Liver (tissue), 3 donors: ENCODE results near the gene MINK1.

Source experiments
- ATF3 ChIP-seq: IDR thresholded peaks from 2 replicates; pipeline ENCODE4 v1.6.1; 2016; ENCODE audit warnings: antibody characterized with exemption
- EGR1 ChIP-seq, 2 donors: IDR thresholded peaks; 2 replicates each; pipeline ENCODE4 v1.6.1; 2016 to 2018; ENCODE audit warnings: antibody characterized with exemption in 2 of 2, low read depth in 2 of 2
- FOXA1 ChIP-seq: IDR thresholded peaks from 2 replicates; pipeline ENCODE4 v1.6.1; 2016; ENCODE audit warnings: antibody characterized with exemption
- GABPA ChIP-seq, 2 donors: IDR thresholded peaks in 1 of 2; conservative IDR thresholded peaks in 1 of 2; 2 replicates each; pipeline ENCODE4 v1.6.1; 2016; ENCODE audit warnings: antibody characterized with exemption in 2 of 2, mild to moderate bottlenecking in 1 of 2, moderate library complexity in 1 of 2
- MAX ChIP-seq: IDR thresholded peaks from 2 replicates; pipeline ENCODE4 v1.6.1; 2016; ENCODE audit warnings: antibody characterized with exemption
- RAD21 ChIP-seq, 2 donors: IDR thresholded peaks; 2 replicates each; pipeline ENCODE4 v1.6.1; 2016; ENCODE audit warnings: antibody characterized with exemption in 2 of 2, mild to moderate bottlenecking in 2 of 2
- RXRA ChIP-seq, 2 donors: IDR thresholded peaks; 2 replicates each; pipeline ENCODE4 v1.6.1; 2017 to 2018; ENCODE audit warnings: antibody characterized with exemption in 2 of 2, mild to moderate bottlenecking in 1 of 2
- SP1 ChIP-seq: IDR thresholded peaks from 2 replicates; pipeline ENCODE4 v1.6.1; 2018; ENCODE audit warnings: antibody characterized with exemption, mild to moderate bottlenecking
- TAF1 ChIP-seq: conservative IDR thresholded peaks from 2 replicates; pipeline ENCODE4 v1.6.1; 2016; ENCODE audit warnings: antibody characterized with exemption, mild to moderate bottlenecking
- YY1 ChIP-seq: IDR thresholded peaks from 2 replicates; pipeline ENCODE4 v1.6.1; 2016; ENCODE audit warnings: antibody characterized with exemption, mild to moderate bottlenecking
- TF ChIP-seq, protein P1 (sequence below): fragments of 150-350 bp; IDR thresholded peaks from 2 replicates; pipeline ENCODE4 v1.5.1; 2017; ENCODE audit warnings: improper control_type of control experiment, low read depth, low read length; ENCODE audit not compliant: missing input control
- TF ChIP-seq, protein P2 (sequence below): IDR thresholded peaks from 2 replicates; pipeline ENCODE4 v1.6.1; 2016; ENCODE audit warnings: antibody characterized with exemption, mild to moderate bottlenecking
- TF ChIP-seq, protein P3 (sequence below): IDR thresholded peaks from 2 replicates; pipeline ENCODE4 v1.6.1; 2016; ENCODE audit warnings: antibody characterized with exemption
- donor health status: healthy.
- donor health status: healthy.

DNA sequence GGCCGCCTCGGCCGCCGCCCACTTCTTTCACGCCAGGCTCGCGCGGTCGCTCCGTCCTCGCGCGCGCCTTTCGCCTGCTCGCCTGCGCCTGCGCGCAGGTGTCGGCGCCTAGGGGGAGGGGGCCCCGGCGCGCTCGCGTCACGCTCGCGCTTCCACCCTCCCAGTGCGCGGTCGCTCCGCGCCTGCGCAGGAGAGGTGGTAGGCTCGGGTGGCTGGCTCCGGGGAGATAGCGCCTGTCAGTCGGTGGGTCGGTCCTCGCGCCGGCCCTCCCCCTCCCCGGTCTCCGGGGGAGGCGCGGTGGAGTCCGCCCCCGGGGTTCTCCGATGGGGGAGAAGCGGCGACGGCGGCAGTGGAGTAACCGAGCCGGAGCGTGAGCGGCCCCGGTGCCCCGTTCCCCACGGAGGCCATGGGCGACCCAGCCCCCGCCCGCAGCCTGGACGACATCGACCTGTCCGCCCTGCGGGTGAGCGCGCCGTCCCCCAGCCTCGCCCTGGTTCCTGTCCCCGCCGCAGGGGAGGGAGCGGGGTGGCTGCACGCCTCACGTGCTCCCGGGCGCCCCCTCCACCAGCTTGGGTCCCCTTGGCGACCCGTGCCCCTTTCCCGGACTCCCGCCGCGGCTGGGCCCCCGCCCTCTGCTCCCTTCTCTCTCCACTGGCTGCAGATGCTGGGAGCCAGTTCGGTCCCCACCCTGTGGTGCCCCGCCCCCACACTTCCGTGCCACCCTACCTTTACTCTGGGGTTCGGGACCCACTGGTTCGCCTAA lies at the start of gene MINK1:
- TF ChIP-seq, protein P1, sequence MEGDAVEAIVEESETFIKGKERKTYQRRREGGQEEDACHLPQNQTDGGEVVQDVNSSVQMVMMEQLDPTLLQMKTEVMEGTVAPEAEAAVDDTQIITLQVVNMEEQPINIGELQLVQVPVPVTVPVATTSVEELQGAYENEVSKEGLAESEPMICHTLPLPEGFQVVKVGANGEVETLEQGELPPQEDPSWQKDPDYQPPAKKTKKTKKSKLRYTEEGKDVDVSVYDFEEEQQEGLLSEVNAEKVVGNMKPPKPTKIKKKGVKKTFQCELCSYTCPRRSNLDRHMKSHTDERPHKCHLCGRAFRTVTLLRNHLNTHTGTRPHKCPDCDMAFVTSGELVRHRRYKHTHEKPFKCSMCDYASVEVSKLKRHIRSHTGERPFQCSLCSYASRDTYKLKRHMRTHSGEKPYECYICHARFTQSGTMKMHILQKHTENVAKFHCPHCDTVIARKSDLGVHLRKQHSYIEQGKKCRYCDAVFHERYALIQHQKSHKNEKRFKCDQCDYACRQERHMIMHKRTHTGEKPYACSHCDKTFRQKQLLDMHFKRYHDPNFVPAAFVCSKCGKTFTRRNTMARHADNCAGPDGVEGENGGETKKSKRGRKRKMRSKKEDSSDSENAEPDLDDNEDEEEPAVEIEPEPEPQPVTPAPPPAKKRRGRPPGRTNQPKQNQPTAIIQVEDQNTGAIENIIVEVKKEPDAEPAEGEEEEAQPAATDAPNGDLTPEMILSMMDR: no peak
- TF ChIP-seq EGR1 (IDR thresholded peaks at IDR 0.05; ENCODE audit: low read depth in 2 of 2) (no peak), MAX (no peak), RAD21 (IDR thresholded peaks at IDR 0.05) (no peak), TAF1 (no peak), RXRA (IDR thresholded peaks at IDR 0.05) (no peak), GABPA (IDR thresholded peaks at IDR 0.05 in 1 of 2, conservative IDR thresholded peaks at IDR 0.05 in 1 of 2) (no peak), ATF3 (no peak), SP1 (no peak), YY1 (no peak), FOXA1 (no peak)
- TF ChIP-seq, protein P2, sequence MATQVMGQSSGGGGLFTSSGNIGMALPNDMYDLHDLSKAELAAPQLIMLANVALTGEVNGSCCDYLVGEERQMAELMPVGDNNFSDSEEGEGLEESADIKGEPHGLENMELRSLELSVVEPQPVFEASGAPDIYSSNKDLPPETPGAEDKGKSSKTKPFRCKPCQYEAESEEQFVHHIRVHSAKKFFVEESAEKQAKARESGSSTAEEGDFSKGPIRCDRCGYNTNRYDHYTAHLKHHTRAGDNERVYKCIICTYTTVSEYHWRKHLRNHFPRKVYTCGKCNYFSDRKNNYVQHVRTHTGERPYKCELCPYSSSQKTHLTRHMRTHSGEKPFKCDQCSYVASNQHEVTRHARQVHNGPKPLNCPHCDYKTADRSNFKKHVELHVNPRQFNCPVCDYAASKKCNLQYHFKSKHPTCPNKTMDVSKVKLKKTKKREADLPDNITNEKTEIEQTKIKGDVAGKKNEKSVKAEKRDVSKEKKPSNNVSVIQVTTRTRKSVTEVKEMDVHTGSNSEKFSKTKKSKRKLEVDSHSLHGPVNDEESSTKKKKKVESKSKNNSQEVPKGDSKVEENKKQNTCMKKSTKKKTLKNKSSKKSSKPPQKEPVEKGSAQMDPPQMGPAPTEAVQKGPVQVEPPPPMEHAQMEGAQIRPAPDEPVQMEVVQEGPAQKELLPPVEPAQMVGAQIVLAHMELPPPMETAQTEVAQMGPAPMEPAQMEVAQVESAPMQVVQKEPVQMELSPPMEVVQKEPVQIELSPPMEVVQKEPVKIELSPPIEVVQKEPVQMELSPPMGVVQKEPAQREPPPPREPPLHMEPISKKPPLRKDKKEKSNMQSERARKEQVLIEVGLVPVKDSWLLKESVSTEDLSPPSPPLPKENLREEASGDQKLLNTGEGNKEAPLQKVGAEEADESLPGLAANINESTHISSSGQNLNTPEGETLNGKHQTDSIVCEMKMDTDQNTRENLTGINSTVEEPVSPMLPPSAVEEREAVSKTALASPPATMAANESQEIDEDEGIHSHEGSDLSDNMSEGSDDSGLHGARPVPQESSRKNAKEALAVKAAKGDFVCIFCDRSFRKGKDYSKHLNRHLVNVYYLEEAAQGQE: no peak
- TF ChIP-seq, protein P3, sequence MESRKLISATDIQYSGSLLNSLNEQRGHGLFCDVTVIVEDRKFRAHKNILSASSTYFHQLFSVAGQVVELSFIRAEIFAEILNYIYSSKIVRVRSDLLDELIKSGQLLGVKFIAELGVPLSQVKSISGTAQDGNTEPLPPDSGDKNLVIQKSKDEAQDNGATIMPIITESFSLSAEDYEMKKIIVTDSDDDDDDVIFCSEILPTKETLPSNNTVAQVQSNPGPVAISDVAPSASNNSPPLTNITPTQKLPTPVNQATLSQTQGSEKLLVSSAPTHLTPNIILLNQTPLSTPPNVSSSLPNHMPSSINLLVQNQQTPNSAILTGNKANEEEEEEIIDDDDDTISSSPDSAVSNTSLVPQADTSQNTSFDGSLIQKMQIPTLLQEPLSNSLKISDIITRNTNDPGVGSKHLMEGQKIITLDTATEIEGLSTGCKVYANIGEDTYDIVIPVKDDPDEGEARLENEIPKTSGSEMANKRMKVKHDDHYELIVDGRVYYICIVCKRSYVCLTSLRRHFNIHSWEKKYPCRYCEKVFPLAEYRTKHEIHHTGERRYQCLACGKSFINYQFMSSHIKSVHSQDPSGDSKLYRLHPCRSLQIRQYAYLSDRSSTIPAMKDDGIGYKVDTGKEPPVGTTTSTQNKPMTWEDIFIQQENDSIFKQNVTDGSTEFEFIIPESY: no peak
